K562 (cell line): Measurements from ENCODE around the gene B3GLCT. TPM values are rescaled to one million over a fixed set of nuclear protein-coding genes. Genes with fewer than 3 reads are reported as not detected.

Source experiments
- ATAC-seq: fragments of 200-7000 bp; cut with Tn5 transposase; 3 replicates; pipeline ENCODE4 v1.9.1; 2020; ENCODE audit warnings: moderate library complexity
- BruUV-seq: library from RNA; stranded (reverse); fragments of 400-500 nt; replicated peaks from 2 replicates; lab custom pipeline; 2021; lab: Mats Ljungman, UMichigan
- CTCF ChIA-PET: fragments of 300-600 bp; formaldehyde crosslinking; extraction: SDS; loops from one replicate; lab custom pipeline; 2021; ENCODE audit warnings: low intra/inter-chr PET ratio; lab: Yijun Ruan, JAX
- POLR2A ChIA-PET: fragments of 300-600, 350-650 bp; sonication (Branson Sonifier 250); formaldehyde crosslinking; extraction: SDS; loops from one replicate; lab custom pipeline; 2021; ENCODE audit warnings: antibody characterized with exemption, inconsistent platforms; lab: Yijun Ruan, JAX
- DNase-seq, 4 experiments: peaks; one replicate each; pipeline versions ENCODE4 v3.0.0 to v3.0.0-alpha.2; 2011 to 2018; ENCODE audit warnings: low spot score in 3 of 4, mixed read lengths in 3 of 4; ENCODE audit errors: extremely low read depth in 1 of 4
- FAIRE-seq: peaks from 2 replicates; lab custom pipeline; 2011; peaks lifted over from hg19 to GRCh38; lab: Jason Lieb, UNC
- H2AFZ ChIP-seq: 2 replicates; pipeline ENCODE4 v1.6.0; 2011; ENCODE audit warnings: low read depth, low read length, control low read depth, inconsistent platforms
- H3K27ac ChIP-seq: fragments of 200-600 bp; 3 replicates; pipeline ENCODE4 v1.8.0; 2011; ENCODE audit warnings: low read depth, mild to moderate bottlenecking, control low read depth, inconsistent platforms, low read length, moderate library complexity, mixed read lengths; ENCODE audit errors: extremely low read depth
- H3K27me3 ChIP-seq, 2 experiments: fragments of 300-600 bp in 1 of 2; 2 replicates in 1 of 2; 3 replicates in 1 of 2; pipeline versions ENCODE4 v1.6.0 to v1.8.0; 2011; ENCODE audit warnings: inconsistent platforms in 2 of 2, low read length in 2 of 2, mild to moderate bottlenecking in 1 of 2, mixed read lengths in 1 of 2, moderate library complexity in 1 of 2; ENCODE audit not compliant: control insufficient read depth in 2 of 2, insufficient read depth in 2 of 2
- H3K36me3 ChIP-seq: fragments of 300-600 bp; 3 replicates; pipeline ENCODE4 v1.8.0; 2011; ENCODE audit warnings: mild to moderate bottlenecking, low read length, inconsistent platforms; ENCODE audit not compliant: control insufficient read depth, insufficient read depth
- H3K4me1 ChIP-seq, 2 experiments: fragments of 200-600 bp in 1 of 2; replicated peaks in 1 of 2; 2 replicates in 1 of 2; 3 replicates in 1 of 2; pipeline versions ENCODE4 v1.5.1 to v1.8.0; 2011; ENCODE audit warnings: inconsistent platforms in 2 of 2, low read length in 2 of 2, mild to moderate bottlenecking in 1 of 2, mixed read lengths in 1 of 2, moderate library complexity in 1 of 2; ENCODE audit not compliant: control insufficient read depth in 2 of 2, insufficient read depth in 2 of 2
- H3K4me2 ChIP-seq: 2 replicates; pipeline ENCODE4 v1.6.1; 2011; ENCODE audit warnings: low read length, control low read depth, inconsistent platforms, mixed read lengths; ENCODE audit not compliant: insufficient read depth
- H3K4me3 ChIP-seq: fragments of 200-600 bp; sonication (generic), shearing (Covaris generic); 2 replicates; pipeline ENCODE4 v1.5.1; 2016; ENCODE audit warnings: control low read depth, inconsistent platforms
- H3K79me2 ChIP-seq: fragments of 200-600 bp; 3 replicates; pipeline ENCODE4 v1.8.0; 2011; ENCODE audit warnings: low read length, inconsistent platforms; ENCODE audit not compliant: control insufficient read depth, insufficient read depth
- H3K9ac ChIP-seq, 2 experiments: 2 replicates each; pipeline versions ENCODE4 v1.6.0 to v1.6.1; 2011; ENCODE audit warnings: low read depth in 2 of 2, low read length in 2 of 2, control low read depth in 1 of 2, inconsistent platforms in 1 of 2, mild to moderate bottlenecking in 1 of 2, mixed read lengths in 1 of 2; ENCODE audit not compliant: insufficient read depth in 1 of 2
- H3K9me1 ChIP-seq: one replicate; pipeline ENCODE4 v1.6.0; 2011; ENCODE audit warnings: inconsistent platforms, mild to moderate bottlenecking, low read length, moderate library complexity; ENCODE audit not compliant: control insufficient read depth, insufficient read depth
- H3K9me3 ChIP-seq: replicated peaks from 2 replicates; pipeline ENCODE4 v1.5.1; 2011; ENCODE audit warnings: low read depth, low read length, inconsistent platforms; ENCODE audit not compliant: control insufficient read depth, insufficient read depth
- H4K20me1 ChIP-seq: replicated peaks from 2 replicates; pipeline ENCODE4 v1.6.1; 2011; ENCODE audit warnings: low read length, inconsistent platforms, mixed read lengths; ENCODE audit not compliant: control insufficient read depth, insufficient read depth
- BRCA1 ChIP-seq, 2 experiments: fragments of 450-650 bp in 1 of 2; sonication (generic) in 1 of 2; formaldehyde crosslinking in 1 of 2; IDR thresholded peaks; 2 replicates each; pipeline versions ENCODE4 v1.5.0 to v1.6.1; 2017 to 2020; ENCODE audit warnings: mild to moderate bottlenecking in 1 of 2, missing genetic modification reagents in 1 of 2
- CBFA2T2 ChIP-seq: fragments of 450-650 bp; conservative IDR thresholded peaks from 2 replicates; pipeline ENCODE4 v1.6.1; 2017; ENCODE audit warnings: mild to moderate bottlenecking
- CBFA2T3 ChIP-seq: fragments of 450-650 bp; IDR thresholded peaks from 2 replicates; pipeline ENCODE4 v1.6.1; 2017
- HLTF ChIP-seq: fragments of 450-650 bp; IDR thresholded peaks from 2 replicates; pipeline ENCODE4 v1.6.1; 2016
- L3MBTL2 ChIP-seq: fragments of 450-650 bp; IDR thresholded peaks from 2 replicates; pipeline ENCODE4 v1.6.1; 2016; ENCODE audit warnings: mild to moderate bottlenecking, moderate library complexity
- ZNF124 ChIP-seq: sonication (generic); formaldehyde crosslinking; IDR thresholded peaks from 2 replicates; pipeline ENCODE4 v1.8.1; 2022; ENCODE audit warnings: missing genetic modification reagents
- ZNF24 ChIP-seq: fragments of 450-650 bp; IDR thresholded peaks from 2 replicates; pipeline ENCODE4 v1.6.1; 2016
- ZNF586 ChIP-seq: fragments of 450-650 bp; formaldehyde crosslinking; conservative IDR thresholded peaks from 2 replicates; pipeline ENCODE4 v1.4.0; 2020; ENCODE audit warnings: mild to moderate bottlenecking, moderate library complexity
- WGBS: fragments of 100-300 bp; shearing (Covaris generic); methylation state at CpG from one replicate; pipeline ENCODE4 v1.1.6; 2016; ENCODE audit warnings: low coverage, mixed read lengths; ENCODE audit not compliant: insufficient coverage; ENCODE audit errors: missing lambda C conversion rate; 5-methylcytosine and 5-hydroxymethylcytosine counted together
- in situ Hi-C: fragments of 300-500 bp; cut with MboI; formaldehyde crosslinking; loops from 4 replicates; pipeline ENCODE4 v1.15.0; 2018; ENCODE audit warnings: inconsistent platforms, mixed read lengths
- intact Hi-C: fragments of 100-400 bp; cut with micrococcal nuclease; formaldehyde crosslinking; loops from 2 replicates; pipeline ENCODE4 v1.14.2; 2022
- polyA plus RNA-seq, 8 experiments: library from polyadenylated mRNA; depleted of rRNA in 4 of 8; stranded (reverse) in 5 of 8; unstranded in 3 of 8; fragments of >200 nt; fragmentation: Nextera tagmentation in 2 of 8; fragmentation: Illumina TruSeq in 1 of 8; extraction: Ambion mirVana in 2 of 8; extraction: Trizol in 1 of 8; gene quantifications; 2 replicates each; pipeline versions ENCODE4 v1.2.1 to v1.2.3, GENCODE V29; 2011 to 2014; ENCODE audit warnings: inconsistent platforms in 1 of 8, missing spikeins in 1 of 8
- total RNA-seq, 7 experiments: library from RNA; depleted of rRNA in 6 of 7; stranded (reverse); fragments of >200 nt in 6 of 7; fragmentation: Illumina TruSeq in 2 of 7; extraction: Trizol in 2 of 7; gene quantifications; 2 replicates each; pipeline versions ENCODE4 v1.2.1 to v1.2.3, GENCODE V29; 2011 to 2021; ENCODE audit warnings: low replicate concordance in 1 of 7
- TF ChIP-seq, protein P1 (sequence below): fragments of 250-450 bp; sonication (Bioruptor Pico); IDR thresholded peaks from 2 replicates; pipeline ENCODE4 v1.8.0; 2022; ENCODE audit warnings: inconsistent platforms, mild to moderate bottlenecking, moderate library complexity, borderline replicate concordance
- TF ChIP-seq, protein P2 (sequence below): fragments of 450-650 bp; formaldehyde crosslinking; IDR thresholded peaks from 2 replicates; pipeline ENCODE4 v1.4.0; 2022; ENCODE audit warnings: missing genetic modification characterization

Gene B3GLCT
- total and polyA plus RNA-seq, 9 of the 15 experiments (the other 6 are each of a cell fraction or from before 2014, with no cell fraction given): 1.1 to 5.1 (median 2.9) TPM

DNA sequence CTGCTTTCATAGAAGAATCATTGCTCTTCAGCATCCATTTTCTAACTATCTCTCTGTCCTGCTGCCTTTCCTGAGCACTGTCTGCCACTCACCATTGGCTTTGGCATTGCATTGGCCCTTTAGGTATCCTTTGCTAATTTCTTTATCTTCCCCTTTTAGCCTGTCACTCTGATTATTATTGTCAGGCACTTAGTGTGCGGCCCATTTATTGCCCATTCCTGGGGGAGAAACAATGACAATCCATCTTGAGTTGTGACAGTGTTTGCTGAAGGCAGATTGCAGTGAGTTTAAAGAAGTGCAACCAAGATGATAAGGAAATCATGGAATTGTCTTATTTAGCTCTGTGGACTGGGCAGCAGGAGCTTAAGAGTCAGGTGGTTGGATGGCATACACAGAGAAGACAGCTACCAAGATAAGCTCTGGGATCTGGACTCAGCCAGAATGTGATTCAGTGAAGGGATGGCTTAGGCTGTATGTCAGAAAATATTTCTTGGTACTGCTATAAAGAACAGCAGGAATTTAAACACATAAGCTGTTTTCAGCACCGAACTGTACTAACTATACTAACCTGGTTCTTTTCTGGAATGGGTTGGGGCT lies 25.3 kb downstream of the B3GLCT start:
- BruUV-seq: no TSS peak
- ChIA-PET CTCF (no interaction called here), POLR2A (interaction anchor here (0.6 kb wide), 1 partner anchor 13 kb away, joined by 4 read pairs; no protein-coding TSS in a partner anchor)
- TF ChIP-seq BRCA1 (IDR thresholded peaks at IDR 0.05) (no peak), BRCA1 (CRISPR knock-in tag; IDR thresholded peaks at IDR 0.05) (no peak), CBFA2T3 (0 out of 2 replicates have a peak, but pooled peaks have one; percentile 9)
- Histone ChIP-seq H3K4me2 (no peak overlapping the region), H3K9me3 (no peaks in the 10 kb centered on the region), H3K4me3 (no peak overlapping the region), H3K9ac (no peak overlapping the region), H2AFZ (no peak overlapping the region), H3K36me3 (no peaks in the 10 kb centered on the region), H4K20me1 (no peaks in the 10 kb centered on the region), H3K9me1 (no peaks in the 10 kb centered on the region), H3K27ac (no peak overlapping the region), H3K4me1 (no peaks in the 10 kb centered on the region; a peak in 1 of 5 replicates), H3K27me3 (no peaks in the 10 kb centered on the region), H3K79me2 (no peaks in the 10 kb centered on the region)
- intact Hi-C loops: no loop called here
- FAIRE-seq: no peak
- in situ Hi-C loops: loop anchor here (25.0 kb wide), 1 partner anchor 512 kb away; the partner anchor contains the start of gene RXFP2
- no peak for DNase-seq
- WGBS: 28% methylated on average over 2 of the region's 2 CpGs
- ATAC-seq: no peak

DNA sequence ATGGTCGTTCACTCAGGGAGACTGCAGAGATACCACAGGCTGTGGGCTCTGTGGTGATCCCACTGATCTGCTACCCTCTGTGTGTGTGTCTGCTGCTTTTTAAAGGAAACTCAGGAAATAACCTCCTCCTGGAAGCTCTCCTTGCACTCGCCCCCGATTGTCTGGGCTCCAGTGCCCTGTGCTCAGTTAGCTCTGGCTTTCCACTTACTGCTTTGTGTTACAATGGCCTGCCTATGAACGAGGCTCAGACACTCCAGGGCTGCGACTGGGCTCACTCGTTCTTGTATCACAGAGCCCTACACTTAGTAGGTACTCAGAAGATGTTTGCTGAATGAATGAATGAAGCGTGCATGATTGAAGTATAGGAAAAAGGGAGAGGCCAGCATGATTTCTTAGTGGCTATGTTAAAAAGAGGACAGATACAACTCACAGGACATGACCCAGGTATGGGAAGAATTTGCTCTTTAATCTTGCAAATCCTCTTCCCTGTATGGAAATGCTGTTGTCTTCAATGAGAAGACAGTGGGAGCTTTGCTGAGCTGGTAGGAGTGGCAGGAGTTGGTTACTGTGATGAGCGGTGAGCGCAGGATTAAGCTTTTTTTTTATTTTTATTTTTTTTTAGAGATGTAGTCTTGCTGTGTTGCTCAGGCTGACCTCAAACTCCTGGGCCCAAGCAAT lies 26.4 kb downstream of the B3GLCT start:
- H3K27ac ChIP-seq: no peak overlapping the region
- ChIA-PET CTCF (no interaction called here), POLR2A (interaction anchor here (0.6 kb wide), 1 partner anchor 12 kb away, joined by 4 read pairs; no protein-coding TSS in a partner anchor)
- no peak overlapping the region for H3K9ac ChIP-seq
- no peaks in the 10 kb centered on the region for H3K9me1 ChIP-seq
- no peak overlapping the region for H3K4me2 ChIP-seq
- in situ Hi-C loops: loop anchor here (25.0 kb wide), 1 partner anchor 511 kb away; the partner anchor contains the start of gene RXFP2
- BruUV-seq: no TSS peak
- ATAC-seq (no peak), DNase-seq (no peak), FAIRE-seq (no peak)
- no peaks in the 10 kb centered on the region for H3K9me3 ChIP-seq
- H3K4me3 ChIP-seq: no peak overlapping the region
- H3K79me2 ChIP-seq: no peaks in the 10 kb centered on the region
- H3K36me3 ChIP-seq: no peaks in the 10 kb centered on the region
- H2AFZ ChIP-seq: no peak overlapping the region
- no peaks in the 10 kb centered on the region for H3K27me3 ChIP-seq
- intact Hi-C loops: no loop called here
- no peaks in the 10 kb centered on the region for H4K20me1 ChIP-seq
- 52% methylated on average over 7 of the region's 9 CpGs for WGBS
- H3K4me1 ChIP-seq: no peaks in the 10 kb centered on the region; a peak in 1 of 5 replicates
- TF ChIP-seq ZNF24 (no peak), ZNF586 (CRISPR knock-in tag) (no peak), HLTF (no peak), L3MBTL2 (no peak), CBFA2T2 (no peak), ZNF124 (CRISPR knock-in tag) (no peak)
- TF ChIP-seq, protein P1, sequence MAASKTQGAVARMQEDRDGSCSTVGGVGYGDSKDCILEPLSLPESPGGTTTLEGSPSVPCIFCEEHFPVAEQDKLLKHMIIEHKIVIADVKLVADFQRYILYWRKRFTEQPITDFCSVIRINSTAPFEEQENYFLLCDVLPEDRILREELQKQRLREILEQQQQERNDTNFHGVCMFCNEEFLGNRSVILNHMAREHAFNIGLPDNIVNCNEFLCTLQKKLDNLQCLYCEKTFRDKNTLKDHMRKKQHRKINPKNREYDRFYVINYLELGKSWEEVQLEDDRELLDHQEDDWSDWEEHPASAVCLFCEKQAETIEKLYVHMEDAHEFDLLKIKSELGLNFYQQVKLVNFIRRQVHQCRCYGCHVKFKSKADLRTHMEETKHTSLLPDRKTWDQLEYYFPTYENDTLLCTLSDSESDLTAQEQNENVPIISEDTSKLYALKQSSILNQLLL (CRISPR knock-in tag): no peak
- TF ChIP-seq, protein P2, sequence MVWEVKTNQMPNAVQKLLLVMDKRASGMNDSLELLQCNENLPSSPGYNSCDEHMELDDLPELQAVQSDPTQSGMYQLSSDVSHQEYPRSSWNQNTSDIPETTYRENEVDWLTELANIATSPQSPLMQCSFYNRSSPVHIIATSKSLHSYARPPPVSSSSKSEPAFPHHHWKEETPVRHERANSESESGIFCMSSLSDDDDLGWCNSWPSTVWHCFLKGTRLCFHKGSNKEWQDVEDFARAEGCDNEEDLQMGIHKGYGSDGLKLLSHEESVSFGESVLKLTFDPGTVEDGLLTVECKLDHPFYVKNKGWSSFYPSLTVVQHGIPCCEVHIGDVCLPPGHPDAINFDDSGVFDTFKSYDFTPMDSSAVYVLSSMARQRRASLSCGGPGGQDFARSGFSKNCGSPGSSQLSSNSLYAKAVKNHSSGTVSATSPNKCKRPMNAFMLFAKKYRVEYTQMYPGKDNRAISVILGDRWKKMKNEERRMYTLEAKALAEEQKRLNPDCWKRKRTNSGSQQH (CRISPR knock-in tag): no peak
